Limb (tissue), 2 donors: ENCODE measurements around the gene MYH4.

ENCODE experiments used
- DNase-seq, 2 donors: peaks; one replicate each; pipeline ENCODE4 v3.0.0-alpha.2; 2016; ENCODE audit errors: extremely low spot score in 2 of 2

The MYH4 gene

GRCh38 chr17:10469459-10469858 is at the start of gene MYH4:
Gene MYH4 (minus strand): TSS chr17:10469559. CDS start chr17:10466745, 2,814 bp downstream.
- no peak for DNase-seq

DNA sequence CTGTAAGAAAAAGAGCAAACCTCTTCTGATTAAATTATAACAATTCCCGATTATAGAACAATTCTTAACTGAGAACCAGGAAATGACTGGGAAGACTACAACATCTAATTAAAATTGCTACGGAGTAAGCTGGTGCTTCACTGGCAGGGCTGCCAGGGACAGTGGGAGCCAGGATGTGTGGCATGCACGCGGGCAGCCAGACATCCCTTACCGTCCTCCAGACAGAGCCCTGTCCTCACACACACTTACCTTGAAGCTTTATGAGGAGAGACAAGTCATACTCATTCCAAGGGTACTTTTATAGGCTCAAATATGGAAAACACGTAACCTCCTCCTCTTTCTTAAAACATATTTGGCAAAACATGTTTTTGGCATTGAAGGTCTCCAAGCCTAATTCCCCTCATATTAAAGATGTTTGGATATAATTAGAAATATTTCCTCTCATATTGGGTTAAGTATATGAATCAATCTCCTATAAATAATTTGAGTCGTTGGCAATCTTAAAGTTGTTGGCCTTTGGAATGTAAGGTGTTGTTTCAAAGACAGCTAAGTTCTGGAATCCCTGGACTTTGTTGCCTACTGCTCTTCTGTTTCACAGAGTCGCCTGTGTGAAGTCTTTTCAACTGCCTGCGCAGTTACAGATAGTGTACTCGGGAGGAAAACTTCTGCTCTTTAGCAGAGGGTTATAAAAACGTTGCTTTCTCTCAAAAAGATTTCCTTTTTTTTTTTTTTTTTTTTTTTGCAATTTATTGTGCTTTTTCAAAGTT is 49.1 kb upstream of the MYH4 start, which contains the start of gene MYH1:
MYH1 (minus strand) TSS at position 272 of the 767 bp plus-strand sequence. CDS start 1,900 bp downstream, outside the sequence.
- DNase-seq, result no peak

- no peak for DNase-seq
Measured at GRCh38 chr17:10516638-10517037, 47.3 kb upstream of the MYH4 start.

- no peak for DNase-seq
Measured at GRCh38 chr17:10516065-10516464, 46.7 kb upstream of the MYH4 start.

GRCh38 chr17:10513299-10514067 is 44.1 kb upstream of the MYH4 start:
- no peak for DNase-seq

DNA sequence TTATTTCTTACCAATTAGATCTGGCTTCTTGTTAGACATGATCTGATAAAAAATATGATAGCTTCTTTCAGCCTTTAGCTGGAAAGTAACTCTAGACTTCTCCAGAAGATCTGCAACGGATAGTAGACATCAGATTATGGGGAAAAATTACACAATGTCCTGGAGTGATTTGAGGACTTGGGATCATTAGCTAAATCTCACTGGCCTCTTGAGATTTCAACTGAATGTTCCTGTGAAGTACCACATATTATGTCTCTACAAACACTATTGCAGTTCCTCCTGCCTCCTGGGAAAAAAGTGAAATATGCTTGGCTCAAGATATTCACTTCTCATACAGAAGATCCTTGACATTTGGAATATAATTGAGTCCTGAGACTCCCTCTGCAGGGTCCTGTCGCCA is 43.5 kb upstream of the MYH4 start:
- no peak for DNase-seq

DNA sequence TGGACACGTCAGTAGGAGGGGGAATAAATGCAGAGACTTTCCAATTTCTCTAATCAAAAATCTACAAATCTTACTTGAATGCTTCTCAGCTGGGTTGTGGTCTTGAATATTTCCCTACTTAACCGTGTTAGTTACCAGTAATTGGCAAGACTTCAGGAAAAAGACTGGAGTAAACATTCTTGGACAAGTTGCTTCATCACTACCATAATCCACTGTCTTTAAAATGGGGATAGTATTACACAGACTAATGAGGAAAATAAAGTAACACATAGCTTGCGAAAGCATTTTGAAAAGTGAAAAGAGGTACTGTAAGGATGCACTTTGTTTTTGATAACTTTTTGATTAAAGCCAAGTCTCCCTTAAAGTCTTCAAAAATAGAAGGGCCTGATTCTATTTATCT is 30.6 kb upstream of the MYH4 start:
- DNase-seq, result no peak

- no peak for DNase-seq
Measured at GRCh38 chr17:10492004-10492403, 22.6 kb upstream of the MYH4 start.

- DNase-seq, result no peak
Measured at GRCh38 chr17:10482252-10482651, 12.9 kb upstream of the MYH4 start.

- no peak for DNase-seq
Measured at GRCh38 chr17:10477701-10478100, 8.3 kb upstream of the MYH4 start.

DNA sequence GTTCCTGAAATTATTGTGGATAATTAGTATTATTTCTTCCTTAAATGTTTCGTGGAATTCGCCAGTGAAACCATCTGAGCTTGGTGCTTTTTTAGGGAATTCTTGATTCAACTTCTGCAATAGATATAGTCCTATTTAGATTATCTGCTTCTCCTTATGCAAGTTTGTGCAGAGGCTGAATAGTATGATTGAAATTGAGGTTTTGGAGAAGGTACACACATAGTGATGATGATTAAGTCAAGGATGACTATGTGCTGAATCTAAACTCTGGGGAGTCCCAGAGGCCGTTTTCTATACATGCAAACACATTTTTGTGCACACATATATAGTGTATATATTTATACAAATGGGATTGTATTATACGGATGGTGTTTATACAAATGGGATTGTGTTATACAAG is 5.2 kb upstream of the MYH4 start:
- no peak for DNase-seq

GRCh38 chr17:10471858-10472257 is 2.5 kb upstream of the MYH4 start:
- no peak for DNase-seq

DNA sequence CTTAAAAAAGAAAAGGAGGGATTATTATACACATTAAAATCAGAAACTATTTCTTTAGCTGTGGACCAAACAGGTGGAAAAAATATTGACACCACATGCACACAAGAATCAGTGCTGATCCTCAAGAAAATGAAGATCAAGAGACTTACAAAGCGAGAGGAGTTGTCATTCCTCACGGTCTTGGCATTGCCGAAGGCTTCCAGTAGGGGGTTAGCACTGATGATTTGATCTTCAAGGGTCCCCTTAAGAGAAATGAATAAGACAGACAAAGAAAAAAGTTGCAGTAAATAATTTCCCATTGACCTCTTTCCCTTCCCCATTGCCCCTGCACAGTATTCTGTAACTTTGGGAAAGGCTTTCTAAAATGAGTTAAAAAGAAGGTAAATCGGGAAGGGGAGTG is 6.0 kb downstream of the MYH4 start:
- no peak for DNase-seq

DNA sequence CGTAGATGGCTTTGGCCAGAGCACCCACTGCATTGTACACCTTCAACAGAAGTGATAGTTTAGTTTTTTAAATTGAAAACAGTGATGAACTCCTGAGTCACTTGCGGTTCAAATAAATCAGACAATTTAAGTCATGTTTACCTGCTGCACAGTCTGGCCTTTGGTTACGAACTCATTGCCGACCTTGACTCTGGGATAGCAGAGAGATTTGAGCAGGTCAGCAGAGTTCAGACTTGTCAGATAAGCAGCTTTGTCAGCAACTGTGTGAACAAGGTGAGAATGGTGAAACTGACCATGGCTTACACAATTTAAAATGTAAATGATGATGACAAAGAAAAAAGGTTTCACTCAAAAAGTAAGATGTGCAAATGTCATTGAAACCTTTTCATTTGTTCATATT is 9.3 kb downstream of the MYH4 start:
- no peak for DNase-seq

GRCh38 chr17:10458701-10459100 is 10.7 kb downstream of the MYH4 start:
- DNase-seq, result no peak

- DNase-seq, result no peak
Measured at GRCh38 chr17:10457952-10458351, 11.4 kb downstream of the MYH4 start.

DNA sequence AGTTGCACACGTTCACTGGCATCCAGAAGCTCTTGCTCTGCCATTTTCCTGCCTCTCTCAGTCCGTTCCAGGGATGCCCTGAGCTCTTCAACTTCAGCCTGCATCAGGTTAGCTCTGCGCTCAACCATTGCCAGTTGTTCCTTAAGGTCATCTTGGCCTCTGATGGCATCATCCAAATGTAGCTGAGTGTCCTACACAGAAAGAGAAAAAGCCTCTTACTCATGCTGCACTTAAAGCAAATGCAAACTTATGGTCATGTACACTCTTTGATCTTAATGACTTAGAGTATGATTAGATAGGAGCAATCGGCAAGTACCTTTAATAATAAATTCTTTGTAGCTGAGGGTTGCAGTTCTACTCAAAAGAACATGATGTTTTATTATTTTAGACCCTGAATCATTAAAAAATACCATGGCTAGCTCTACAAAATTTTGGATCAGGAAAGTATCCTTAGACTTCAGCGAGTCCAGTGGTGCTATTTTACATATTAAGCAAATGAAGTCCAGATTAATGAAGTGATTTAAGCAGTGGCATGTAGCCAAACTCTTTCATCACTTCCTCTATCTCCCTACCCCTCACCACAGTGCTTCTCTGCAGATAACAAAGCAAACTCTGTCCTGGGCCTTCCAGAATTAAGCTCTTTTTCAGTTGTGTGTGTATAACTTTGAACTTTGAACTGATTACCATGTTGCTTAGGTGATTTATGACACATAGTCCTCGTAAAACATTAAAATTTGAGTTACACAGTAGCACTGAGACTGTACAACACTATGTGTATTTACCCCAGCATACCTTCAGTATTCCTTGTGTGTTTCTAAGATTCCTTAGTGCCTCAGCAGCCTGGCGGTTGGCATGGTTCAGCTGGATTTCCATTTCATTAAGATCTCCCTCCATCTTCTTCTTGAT is 22.1 kb downstream of the MYH4 start:
- no peak for DNase-seq

GRCh38 chr17:10439816-10440215 is 29.5 kb downstream of the MYH4 start:
- no peak for DNase-seq

- no peak for DNase-seq
Measured at GRCh38 chr17:10435096-10435495, 34.3 kb downstream of the MYH4 start.

GRCh38 chr17:10429421-10430045 is 39.8 kb downstream of the MYH4 start:
- no peak for DNase-seq

GRCh38 chr17:10428781-10429180 is 40.6 kb downstream of the MYH4 start:
- no peak for DNase-seq
